LHCN-M2 (cell line): Measurements from ENCODE around the gene ANKRD44. TPM values are rescaled to one million over a fixed set of nuclear protein-coding genes. Genes with fewer than 3 reads are reported as not detected.
"Not testable (repeated sequence)": the region's sequence is repeated elsewhere in the genome, so short reads cannot be mapped to it uniquely, and the experiment has no call there.

Experiments used
- DNase-seq: peaks from one replicate; pipeline ENCODE4 v3.0.0-alpha.2; 2012; ENCODE audit warnings: low read depth
- total RNA-seq: library from RNA; depleted of rRNA; stranded (reverse); fragments of >200 nt; gene quantifications from 2 replicates; pipeline ENCODE4 v1.2.3, GENCODE V29; 2014

Gene ANKRD44
- total RNA-seq, 1 experiment from 2014 or later = 4.0 TPM

DNA sequence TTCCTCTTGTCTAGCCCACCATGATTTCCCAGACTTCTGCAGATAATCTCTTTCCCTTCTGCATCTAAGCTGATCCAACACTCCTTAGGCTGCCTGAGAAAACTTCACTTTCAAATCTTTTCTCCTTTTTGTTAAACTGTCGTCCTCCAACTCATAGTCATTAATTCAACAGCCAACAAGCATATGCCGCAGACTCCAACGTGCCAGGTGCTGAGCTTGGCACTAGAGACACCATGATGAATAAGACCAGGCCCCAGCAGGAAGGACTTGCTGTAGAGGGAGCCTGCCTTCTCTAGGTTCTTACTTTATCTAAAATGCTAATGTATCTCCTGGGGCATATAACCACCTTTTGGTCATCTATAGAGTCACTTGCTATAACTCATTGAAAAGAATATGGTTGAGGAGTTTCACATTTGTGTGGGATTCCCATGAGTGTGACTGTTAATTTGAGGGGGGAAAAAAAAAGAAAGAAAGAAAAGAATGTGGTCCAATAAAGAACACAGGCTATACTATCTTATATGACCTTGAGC lies 51.0 kb downstream of the ANKRD44 start:
- no peak for DNase-seq

DNA sequence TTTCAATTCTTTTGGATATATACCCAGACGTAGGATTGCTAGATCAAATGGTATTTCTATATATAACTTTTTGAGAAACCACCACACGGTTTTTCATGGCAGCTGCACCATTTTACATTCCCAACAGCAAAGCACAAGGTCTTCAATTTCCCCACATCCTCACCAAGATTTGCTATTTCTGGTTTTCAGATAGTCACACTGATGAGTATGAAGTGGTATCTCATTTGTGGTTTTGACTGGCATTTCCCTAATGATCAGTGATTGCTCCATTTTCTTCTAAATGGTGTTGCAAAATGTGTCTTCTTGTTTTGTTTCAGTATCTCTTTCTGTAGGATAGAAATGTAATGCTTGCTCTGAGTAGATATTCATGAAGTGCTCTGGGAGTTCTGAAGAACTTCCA lies 52.0 kb downstream of the ANKRD44 start:
- peak; percentile 73 for DNase-seq

DNA sequence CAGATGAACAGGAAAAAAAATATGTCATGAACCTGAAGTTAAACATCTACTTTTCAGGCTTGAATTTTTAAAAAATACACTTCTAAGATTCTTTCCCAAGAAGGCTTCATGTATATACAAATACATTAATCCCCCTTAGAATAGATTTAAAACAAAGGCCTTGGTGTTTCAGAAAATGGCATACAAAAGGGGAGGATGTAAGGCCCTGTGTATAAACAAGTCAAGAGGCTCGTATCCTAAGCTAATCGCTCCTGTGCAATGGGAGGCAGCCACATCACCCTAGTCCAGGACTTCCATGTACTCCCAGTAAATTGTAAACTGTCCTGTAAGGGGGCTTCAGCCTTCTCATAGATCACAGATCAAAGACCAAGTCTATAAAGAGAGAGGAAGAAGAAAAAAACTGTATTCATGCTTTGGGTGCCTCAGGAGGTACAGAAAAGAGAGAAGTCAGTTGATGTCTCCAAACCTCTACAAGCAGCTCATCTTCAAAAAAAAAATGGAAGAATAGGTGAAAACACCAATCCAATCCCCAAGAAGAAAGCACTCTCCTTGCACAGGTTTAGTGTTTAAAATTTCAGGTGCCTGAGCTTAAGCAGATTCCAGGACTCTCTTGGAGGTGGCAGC lies 53.9 kb downstream of the ANKRD44 start:
- no peak for DNase-seq

GRCh38 chr2:197256021-197256420 lies 54.6 kb downstream of the ANKRD44 start:
- no peak for DNase-seq

GRCh38 chr2:197255543-197255942 lies 55.0 kb downstream of the ANKRD44 start:
- DNase-seq = no peak

DNA sequence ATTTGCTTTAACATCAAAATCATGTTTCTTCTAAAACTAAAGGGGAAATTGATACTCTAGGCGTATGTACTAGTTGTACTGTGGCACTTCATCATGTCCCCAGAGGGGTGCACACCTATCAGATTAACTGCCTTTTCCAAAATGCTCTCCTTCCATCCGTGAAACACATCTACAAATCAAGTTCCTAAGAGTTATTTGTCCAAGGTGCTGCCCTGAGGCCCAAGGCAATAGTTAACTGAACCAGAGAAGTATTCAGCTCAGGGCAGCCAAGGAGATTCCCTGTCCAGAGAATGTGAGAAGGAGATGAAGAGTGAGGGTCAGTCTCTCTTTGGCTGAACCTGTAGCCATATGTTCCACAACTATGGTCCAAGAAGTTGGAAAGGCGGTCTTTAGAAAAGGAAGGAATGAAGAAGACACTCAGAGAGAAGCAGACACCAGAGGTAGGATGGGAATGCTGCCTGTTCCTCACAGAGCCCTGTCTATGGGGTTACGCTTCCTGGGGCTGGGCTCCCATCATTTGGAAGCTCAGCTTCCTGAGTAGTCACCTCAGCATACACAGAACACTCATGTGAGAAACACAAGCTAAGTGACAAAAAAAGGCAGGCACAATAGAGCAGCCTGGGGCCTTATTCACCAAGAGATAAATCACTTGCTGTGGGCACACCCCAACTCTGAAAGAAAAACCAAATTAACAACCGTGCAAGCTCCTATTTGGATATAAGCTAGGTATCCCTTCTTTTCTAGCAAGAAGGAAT lies 55.6 kb downstream of the ANKRD44 start:
- no peak for DNase-seq

DNA sequence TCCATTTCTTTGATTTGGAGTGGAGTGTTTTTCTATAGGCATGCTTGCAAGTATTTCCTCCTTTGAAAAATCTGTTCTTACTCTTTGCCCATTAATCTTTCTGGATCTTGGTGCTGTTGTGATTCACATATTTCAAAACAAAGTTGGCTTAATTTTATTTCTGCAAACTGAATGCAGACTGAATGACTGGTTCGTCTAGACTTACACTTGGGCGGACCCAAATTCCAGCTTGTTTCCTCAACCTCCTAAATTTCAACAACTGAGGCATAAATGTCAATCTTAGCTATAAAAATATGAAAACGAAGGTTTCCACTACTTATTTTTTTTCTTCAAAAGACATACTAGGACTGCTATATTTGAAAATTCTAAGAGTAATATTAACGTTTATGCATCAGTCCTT lies 59.0 kb downstream of the ANKRD44 start:
- peak; percentile 48 for DNase-seq

DNA sequence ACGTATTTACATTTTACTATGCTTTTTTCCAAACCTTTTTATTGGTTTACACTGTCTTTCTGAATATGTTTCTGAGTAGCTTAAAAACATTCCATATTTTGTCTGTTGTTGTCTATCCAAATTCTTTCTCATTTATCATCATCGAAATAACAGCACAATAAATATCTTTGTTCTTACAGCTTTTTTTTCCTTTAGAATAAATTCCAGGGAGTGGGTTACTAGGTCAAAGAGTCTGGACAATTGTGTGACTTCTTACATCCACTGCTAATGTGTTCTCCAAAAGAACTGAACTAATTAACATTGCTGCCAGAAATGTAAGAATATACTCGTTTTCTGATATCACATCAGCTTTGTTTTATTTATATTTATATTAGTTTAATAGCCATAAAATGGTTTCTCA lies 59.4 kb downstream of the ANKRD44 start:
- DNase-seq = no peak

GRCh38 chr2:197250084-197250397 lies 60.5 kb downstream of the ANKRD44 start:
- no peak for DNase-seq

DNA sequence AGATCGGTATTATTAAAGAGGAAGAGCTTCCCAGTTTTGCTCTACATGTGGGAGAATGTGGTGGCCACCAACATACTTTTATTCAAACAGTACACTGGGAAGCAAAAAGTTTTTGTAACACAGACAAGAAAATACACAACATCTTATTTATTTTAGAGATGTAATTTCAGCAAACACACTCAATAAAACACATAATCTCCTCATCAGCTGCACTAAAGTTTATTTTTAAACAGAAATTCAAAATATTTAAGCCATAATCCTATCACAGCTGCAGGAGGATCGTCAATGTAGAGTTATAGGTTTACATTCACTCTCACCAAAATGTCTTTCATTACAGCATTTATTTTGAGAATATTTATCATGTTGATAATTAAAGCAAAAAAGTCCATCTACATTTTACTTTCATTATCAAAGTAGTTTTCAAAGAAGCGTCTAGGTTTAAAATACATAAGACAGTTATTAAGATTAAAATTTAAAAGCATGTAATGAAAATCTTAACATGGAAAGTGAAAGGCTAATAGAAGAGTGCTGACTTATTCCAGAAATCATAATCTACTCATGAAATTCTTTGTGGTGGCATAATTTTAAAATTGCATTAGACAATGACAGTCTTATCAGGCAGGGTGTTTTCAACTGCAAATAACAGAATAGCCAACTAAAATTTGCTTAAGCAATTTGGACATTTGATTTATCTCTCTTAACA lies 61.0 kb downstream of the ANKRD44 start:
- no peak for DNase-seq

- no peak for DNase-seq
These were observed 62.0 kb downstream of the ANKRD44 start for GRCh38 chr2:197248623-197249022.

DNA sequence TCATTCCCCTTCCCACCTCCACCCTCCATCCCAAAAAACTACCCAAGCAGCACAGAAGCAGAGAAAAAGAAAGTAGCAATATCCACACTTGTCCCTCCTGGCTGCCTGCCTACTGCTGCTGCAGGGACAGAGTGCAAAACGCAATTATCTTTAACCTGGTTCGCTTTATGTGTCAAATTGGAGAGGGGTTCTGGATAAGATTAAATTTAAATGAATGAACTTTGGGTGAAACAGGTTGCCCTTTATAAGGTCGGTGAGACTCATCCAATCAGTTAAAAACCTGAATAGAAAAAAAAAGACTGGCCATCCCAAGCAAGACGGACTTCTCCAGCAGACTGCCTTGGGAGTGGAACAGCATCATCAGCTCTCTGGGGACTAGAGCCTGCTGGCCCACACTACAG lies 62.6 kb downstream of the ANKRD44 start:
- no peak for DNase-seq

DNA sequence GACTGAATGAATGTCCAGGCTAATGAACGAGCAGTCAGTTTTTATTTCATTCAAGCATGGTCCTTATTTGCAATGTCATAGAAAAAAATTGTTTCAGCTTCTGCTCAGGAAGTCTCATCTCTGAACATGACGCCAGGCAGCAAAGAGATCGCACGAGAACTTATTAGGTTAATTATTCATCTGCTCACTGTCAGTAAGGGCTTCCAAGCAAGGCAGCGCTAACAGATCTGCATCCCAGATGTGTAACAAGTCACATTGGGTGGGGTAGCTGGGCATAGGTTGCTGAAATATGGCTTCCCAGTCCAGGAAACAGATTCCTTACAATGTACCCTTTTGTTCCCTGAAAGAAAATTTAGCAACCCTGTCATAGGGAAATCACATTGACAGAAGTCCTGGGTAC lies 63.5 kb downstream of the ANKRD44 start:
- no peak for DNase-seq

GRCh38 chr2:197245829-197246804 lies 64.5 kb downstream of the ANKRD44 start:
- DNase-seq = no peak

- no peak for DNase-seq
These were observed 66.2 kb downstream of the ANKRD44 start for GRCh38 chr2:197244349-197244748.

- no peak for DNase-seq
These were observed 67.9 kb downstream of the ANKRD44 start for GRCh38 chr2:197242719-197243118.

GRCh38 chr2:197241596-197241995 lies 69.0 kb downstream of the ANKRD44 start:
- DNase-seq = no peak

GRCh38 chr2:197241153-197241552 lies 69.4 kb downstream of the ANKRD44 start:
- DNase-seq = no peak

DNA sequence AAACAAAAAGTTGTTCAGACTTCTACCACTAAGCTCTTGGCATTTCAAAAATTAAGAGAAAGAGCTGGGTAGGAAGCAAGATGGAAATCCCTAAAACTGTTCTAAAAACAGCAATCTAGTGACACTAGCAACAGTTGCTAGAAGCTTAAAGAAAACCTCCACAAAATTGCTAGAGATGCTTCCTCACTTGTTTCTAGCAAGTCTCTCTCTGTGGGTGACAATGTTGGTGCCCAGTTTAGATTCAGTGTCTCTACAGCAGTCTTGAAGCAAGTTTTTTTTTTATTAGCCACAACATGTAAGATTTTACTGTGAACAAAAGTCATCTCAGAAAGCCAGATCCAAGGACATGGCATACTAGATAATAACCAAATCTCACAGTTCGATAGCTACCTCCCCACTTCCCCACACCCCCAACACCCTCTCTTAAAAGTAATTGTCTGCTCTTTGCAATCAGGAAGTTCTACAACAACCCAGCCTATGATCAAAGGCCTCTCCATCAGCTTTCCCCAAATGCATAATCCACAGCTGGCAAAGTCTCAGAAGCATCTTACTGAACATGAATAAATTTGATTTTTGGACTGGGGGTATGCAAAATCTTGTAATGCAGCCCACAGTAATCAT lies 70.0 kb downstream of the ANKRD44 start:
- DNase-seq = no peak

DNA sequence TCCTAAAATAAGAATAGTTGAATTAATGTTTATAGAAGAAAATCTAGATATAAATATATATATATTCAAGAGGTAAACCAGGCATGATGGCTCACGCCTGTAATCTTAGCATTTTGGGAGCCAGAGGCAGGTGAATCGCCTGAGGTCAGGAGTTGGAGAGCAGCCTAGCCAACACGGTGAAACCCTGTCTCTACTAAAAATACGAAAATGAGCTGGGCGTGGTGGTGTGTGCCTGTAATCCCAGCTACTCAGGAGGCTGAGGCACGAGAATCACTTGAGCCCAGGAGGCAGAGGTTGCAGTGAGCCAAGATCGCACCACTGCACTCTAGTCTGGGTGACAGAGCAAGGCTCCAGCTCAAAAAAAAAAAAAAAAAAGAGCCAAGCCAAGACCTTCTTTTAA lies 70.6 kb downstream of the ANKRD44 start:
- DNase-seq = not testable (repeated sequence)

- DNase-seq = no peak
These were observed 71.1 kb downstream of the ANKRD44 start for GRCh38 chr2:197239434-197239833.
